Stomach (tissue), 9 donors: ENCODE measurements around the gene FNDC8. TPM values are rescaled to one million over a fixed set of nuclear protein-coding genes. Genes with fewer than 3 reads are reported as not detected.

Experiments
- DNase-seq, 2 donors: peaks; one replicate each; pipeline versions ENCODE4 v3.0.0 to v3.0.0-alpha.2; 2013 to 2019
- H3K27ac ChIP-seq, 5 donors: fragments of 200-600 bp in 4 of 5; sonication (generic) in 4 of 5; one replicate each; pipeline ENCODE4 v1.5.1; 2013 to 2019; ENCODE audit warnings: mild to moderate bottlenecking in 1 of 5, moderate library complexity in 1 of 5
- H3K27me3 ChIP-seq, 3 donors: fragments of 200-600 bp; sonication (generic); one replicate each; pipeline ENCODE4 v1.5.1; 2017 to 2019; ENCODE audit warnings: mixed run types in 1 of 3
- H3K36me3 ChIP-seq, 4 donors: fragments of 200-600 bp; sonication (generic); 1 replicate in 3 of 4; 2 replicates in 1 of 4; pipeline ENCODE4 v1.5.1; 2016 to 2019
- H3K4me1 ChIP-seq, 4 donors: fragments of 200-600 bp; sonication (generic); one replicate each; pipeline ENCODE4 v1.5.1; 2016 to 2019
- H3K4me3 ChIP-seq, 4 donors: fragments of 200-600 bp; sonication (generic) in 3 of 4; one replicate each; pipeline ENCODE4 v1.5.1; 2016 to 2019; ENCODE audit warnings: mild to moderate bottlenecking in 1 of 4
- H3K9me3 ChIP-seq, 4 donors: fragments of 200-600 bp; sonication (generic); one replicate each; pipeline ENCODE4 v1.5.1; 2016 to 2019
- CTCF ChIP-seq, 7 experiments: fragments of 450-650 bp in 4 of 7; fragments of 200-600 bp in 3 of 7; sonication (generic) in 3 of 7; IDR thresholded peaks; one replicate each; pipeline ENCODE4 v1.5.1; 2016 to 2019; ENCODE audit warnings: antibody characterized with exemption in 7 of 7, control low read depth in 2 of 7, mild to moderate bottlenecking in 1 of 7
- EP300 ChIP-seq: sonication (generic); formaldehyde crosslinking; IDR thresholded peaks from one replicate; pipeline ENCODE4 v1.6.1; 2017; ENCODE audit warnings: antibody characterized with exemption
- POLR2A ChIP-seq, 4 donors: fragments of 450-650 bp; IDR thresholded peaks; one replicate each; pipeline ENCODE4 v1.6.1; 2016; ENCODE audit warnings: antibody characterized with exemption in 4 of 4, control low read depth in 2 of 4, mild to moderate bottlenecking in 1 of 4, moderate library complexity in 1 of 4
- POLR2AphosphoS5 ChIP-seq, 3 donors: sonication (generic); formaldehyde crosslinking; IDR thresholded peaks; one replicate each; pipeline ENCODE4 v1.6.1; 2016; ENCODE audit warnings: antibody characterized with exemption in 3 of 3
- WGBS, 5 donors: extraction: QIAGEN DNeasy Blood & Tissue Kit in 3 of 5; methylation state at CpG; one replicate each; pipeline versions ENCODE4 v1.1.5 to v1.1.7; 2013 to 2018; 5-methylcytosine and 5-hydroxymethylcytosine counted together
- intact Hi-C: fragments of 100-400 bp; cut with DNase I; formaldehyde crosslinking; loops from one replicate; pipeline ENCODE4 v1.15.1; 2023; ENCODE audit warnings: low total_unique reads
- polyA plus RNA-seq, 3 donors: library from polyadenylated mRNA; stranded (reverse); fragments of 200-250 nt; gene quantifications; one replicate each; pipeline ENCODE4 v1.2.3, GENCODE V29; 2013
- total RNA-seq, 5 donors: library from RNA; depleted of rRNA; stranded (reverse); fragments of >200 nt; gene quantifications; one replicate each; pipeline versions ENCODE4 v1.1.0 to v1.2.3, GENCODE V29; 2014 to 2016
- donor health status: healthy with polysubstance abuse.
- donor health status: Bipolar disorder and iron deficiency.
- donor health status: healthy.

FNDC8 gene
- total and polyA plus RNA-seq, 8 donors: not detected

GRCh38 chr17:35086931-35087573, 34.4 kb upstream of the FNDC8 start:
- H3K36me3 ChIP-seq: no peaks in the 10 kb centered on the region
- no peaks in the 10 kb centered on the region for H3K27me3 ChIP-seq
- H3K9me3 ChIP-seq: no peaks in the 10 kb centered on the region
- H3K4me1 ChIP-seq: peaks cover 14 to 66% (median 48%) of the 10 kb centered on the region in 4 donors
- DNase-seq: peak in 1 of 2 donors; percentile 44
- peak overlapping the region in 2 of 4 donors; percentile 86 to 92 for H3K4me3 ChIP-seq
- TF ChIP-seq POLR2AphosphoS5 (IDR thresholded peaks at IDR 0.05) (no peak), CTCF (IDR thresholded peaks at IDR 0.05) (no peak), POLR2A (IDR thresholded peaks at IDR 0.05) (no peak), EP300 (no peak)
- intact Hi-C loops: no loop called here
- peak overlapping the region; percentile 48 to 99 (median 93) for H3K27ac ChIP-seq
- WGBS, 5 donors: 67 to 77% (median 74%) methylated on average over 8 of the region's 8 CpGs

GRCh38 chr17:35087731-35088355, 33.6 kb upstream of the FNDC8 start:
- peak; percentile 58 to 88 for DNase-seq
- Histone ChIP-seq H3K4me1 (peaks cover 14 to 58% (median 42%) of the 10 kb centered on the region in 4 donors), H3K9me3 (no peaks in the 10 kb centered on the region), H3K27me3 (no peaks in the 10 kb centered on the region), H3K27ac (peak overlapping the region; percentile 91 to 99 (median 95)), H3K36me3 (no peaks in the 10 kb centered on the region), H3K4me3 (peak overlapping the region; percentile 79 to 92 (median 89))
- WGBS, 5 donors: 4 to 15% (median 9%) methylated on average over 9 of the region's 9 CpGs
- TF ChIP-seq POLR2AphosphoS5 (IDR thresholded peaks at IDR 0.05): peak in 1 of 3 donors; percentile 55
- TF ChIP-seq POLR2A (IDR thresholded peaks at IDR 0.05): no peak
- TF ChIP-seq EP300: no peak
- intact Hi-C loops: no loop called here

- Histone ChIP-seq H3K36me3 (no peaks in the 10 kb centered on the region), H3K4me3 (peak overlapping the region; percentile 79 to 92 (median 89)), H3K9me3 (no peaks in the 10 kb centered on the region), H3K27me3 (no peaks in the 10 kb centered on the region), H3K4me1 (peaks cover 14 to 53% (median 42%) of the 10 kb centered on the region in 4 donors), H3K27ac (peak overlapping the region; percentile 91 to 99 (median 95))
- intact Hi-C loops: no loop called here
- peak; percentile 54 to 78 for DNase-seq
- 0 to 1% (median 0%) methylated on average over 25 to 26 of the region's 26 CpGs for WGBS, 5 donors
- TF ChIP-seq CTCF (IDR thresholded peaks at IDR 0.05) (peak in 1 of 7 experiments; percentile 12), POLR2A (IDR thresholded peaks at IDR 0.05) (no peak)
These were observed 33.0 kb upstream of the FNDC8 start for GRCh38 chr17:35088356-35088880.

- TF ChIP-seq CTCF (IDR thresholded peaks at IDR 0.05) (peak in 4 of 7 experiments; percentile 76 to 91 (median 80)), POLR2AphosphoS5 (IDR thresholded peaks at IDR 0.05) (peak in 1 of 3 donors; percentile 53), POLR2A (IDR thresholded peaks at IDR 0.05) (no peak)
- H3K36me3 ChIP-seq: no peaks in the 10 kb centered on the region
- peak overlapping the region; percentile 79 to 92 (median 89) for H3K4me3 ChIP-seq
- H3K27me3 ChIP-seq: no peaks in the 10 kb centered on the region
- H3K27ac ChIP-seq: peak overlapping the region; percentile 91 to 99 (median 95)
- no peaks in the 10 kb centered on the region for H3K9me3 ChIP-seq
- H3K4me1 ChIP-seq: peaks cover 14 to 46% (median 42%) of the 10 kb centered on the region in 4 donors
- WGBS, 5 donors: 0% methylated on average over 1 to 79 of the region's 80 CpGs; no CpG with 5 or more reads in 1 of the 5 donors
- intact Hi-C loops: no loop called here
- DNase-seq: peak; percentile 94 to 96
These were observed 32.4 kb upstream of the FNDC8 start for GRCh38 chr17:35088881-35089585.
